Measurements from ENCODE around the gene FAM114A2. TPM values are rescaled to one million over a fixed set of nuclear protein-coding genes. Genes with fewer than 3 reads are reported as not detected.

The FAM114A2 gene
- total RNA-seq, 1 experiment from 2014 or later = 19.8 TPM

- no TSS peak for BruUV-seq (replicated peaks)
- Histone ChIP-seq H3K79me2 (ENCODE audit: insufficient read depth, low read length) (no peaks in the 10 kb centered on the region), H3K4me3 (replicated peaks in 1 of 2; ENCODE audit: low read depth in 1 of 2, low read length in 2 of 2) (no peak overlapping the region), H4K20me1 (ENCODE audit: insufficient read depth) (no peaks in the 10 kb centered on the region), H3K27ac (ENCODE audit: low read depth, low read length) (no peak overlapping the region), H3K4me1 (ENCODE audit: control insufficient read depth in 1 of 2, insufficient read depth in 2 of 2, low read length in 2 of 2) (no peaks in the 10 kb centered on the region), H3K9me2 (ENCODE audit: insufficient read depth) (no peaks in the 10 kb centered on the region), H3K36me3 (ENCODE audit: control insufficient read depth in 1 of 2, insufficient read depth in 2 of 2, low read length in 2 of 2) (no peaks in the 10 kb centered on the region), H3K27me3 (ENCODE audit: insufficient read depth, low read length) (peaks cover 20% of the 10 kb centered on the region; the same call in 1 of the 2 replicates), H3K9me3 (ENCODE audit: control insufficient read depth in 1 of 2, insufficient read depth in 1 of 2, low read depth in 1 of 2, low read length in 2 of 2) (no peaks in the 10 kb centered on the region), H2AFZ (ENCODE audit: low read depth, low read length, poor library complexity, severe bottlenecking) (no peak overlapping the region), H3K4me2 (ENCODE audit: low read length) (no peak overlapping the region), H3K9ac (ENCODE audit: low read length) (no peak overlapping the region)
- TF ChIP-seq EGR1 (IDR thresholded peaks at IDR 0.05; ENCODE audit: low read depth) = no peak
- TF ChIP-seq POLR2AphosphoS5 (IDR thresholded peaks at IDR 0.05; ENCODE audit: low read depth, low read length) = no peak
- TF ChIP-seq CTCF (IDR thresholded peaks at IDR 0.05 in 2 of 3, conservative IDR thresholded peaks at IDR 0.05 in 1 of 3; ENCODE audit: borderline replicate concordance in 1 of 3, insufficient read depth in 1 of 3, low read depth in 2 of 3, low read length in 2 of 3) = no peak
- POLR2A ChIA-PET = no interaction called here
- intact Hi-C loops (cut with micrococcal nuclease) = loop anchor here (5.0 kb wide), 1 partner anchor 492 kb away; no protein-coding TSS in a partner anchor
- ATAC-seq (no peak), DNase-seq (ENCODE audit: low read depth, low spot score) (no peak)
- RAD21 ChIA-PET (ENCODE audit: low non-redundant PET in 1 of 2, low total read pairs in 2 of 2, uncharacterized antibody in 2 of 2, unreplicated experiment in 2 of 2) = no interaction called here
- CTCF ChIA-PET = no interaction called here
Observed at GRCh38 chr5:153970496-153970895, 68.2 kb downstream of the FAM114A2 start.

GRCh38 chr5:153969563-153969895 lies 69.2 kb downstream of the FAM114A2 start:
- Histone ChIP-seq H3K36me3 (ENCODE audit: control insufficient read depth in 1 of 2, insufficient read depth in 2 of 2, low read length in 2 of 2) (no peaks in the 10 kb centered on the region), H3K4me1 (ENCODE audit: control insufficient read depth in 1 of 2, insufficient read depth in 2 of 2, low read length in 2 of 2) (no peaks in the 10 kb centered on the region), H2AFZ (ENCODE audit: low read depth, low read length, poor library complexity, severe bottlenecking) (no peak overlapping the region), H3K4me3 (replicated peaks in 1 of 2; ENCODE audit: low read depth in 1 of 2, low read length in 2 of 2) (no peak overlapping the region), H4K20me1 (ENCODE audit: insufficient read depth) (no peaks in the 10 kb centered on the region), H3K9me2 (ENCODE audit: insufficient read depth) (no peaks in the 10 kb centered on the region), H3K9ac (ENCODE audit: low read length) (no peak overlapping the region), H3K27ac (ENCODE audit: low read depth, low read length) (no peak overlapping the region), H3K27me3 (ENCODE audit: insufficient read depth, low read length) (peaks cover 20% of the 10 kb centered on the region; the same call in 1 of the 2 replicates), H3K4me2 (ENCODE audit: low read length) (no peak overlapping the region), H3K79me2 (ENCODE audit: insufficient read depth, low read length) (no peaks in the 10 kb centered on the region), H3K9me3 (ENCODE audit: control insufficient read depth in 1 of 2, insufficient read depth in 1 of 2, low read depth in 1 of 2, low read length in 2 of 2) (no peaks in the 10 kb centered on the region)
- ATAC-seq (no peak), DNase-seq (ENCODE audit: low read depth, low spot score) (no peak)
- ChIA-PET POLR2A (no interaction called here), RAD21 (ENCODE audit: low non-redundant PET in 1 of 2, low total read pairs in 2 of 2, uncharacterized antibody in 2 of 2, unreplicated experiment in 2 of 2) (no interaction called here), CTCF (no interaction called here)
- TF ChIP-seq CBX3 (IDR thresholded peaks at IDR 0.05; ENCODE audit: low read depth) = no peak
- TF ChIP-seq POLR2A (IDR thresholded peaks at IDR 0.05; ENCODE audit: borderline replicate concordance, extremely low read depth, insufficient read depth, insufficient read length) = no peak
- TF ChIP-seq ATF3 (IDR thresholded peaks at IDR 0.05) = no peak
- no peak for TF ChIP-seq SP1 (IDR thresholded peaks at IDR 0.05; ENCODE audit: low read depth)
- no peak for TF ChIP-seq ZBTB33 (IDR thresholded peaks at IDR 0.05; ENCODE audit: extremely low read depth, insufficient replicate concordance, low read length)
- TF ChIP-seq EZH2 (IDR thresholded peaks at IDR 0.05) = no peak
- no peak for TF ChIP-seq ELF1 (IDR thresholded peaks at IDR 0.05; ENCODE audit: borderline replicate concordance, low read depth)
- TF ChIP-seq SIN3A (IDR thresholded peaks at IDR 0.05; ENCODE audit: low read depth) = no peak
- no peak for TF ChIP-seq POLR2AphosphoS5 (IDR thresholded peaks at IDR 0.05; ENCODE audit: low read depth, low read length)
- no peak for TF ChIP-seq YY1 (IDR thresholded peaks at IDR 0.05; ENCODE audit: extremely low read depth, insufficient replicate concordance, low read depth, low read length)
- no peak for TF ChIP-seq SRF (IDR thresholded peaks at IDR 0.05; ENCODE audit: low read depth)
- TF ChIP-seq EZH2phosphoT487 (IDR thresholded peaks at IDR 0.05; ENCODE audit: borderline replicate concordance) = no peak
- TF ChIP-seq RAD21 (IDR thresholded peaks at IDR 0.05; ENCODE audit: low read depth) = no peak
- TF ChIP-seq ZFX (IDR thresholded peaks at IDR 0.05) = no peak
- intact Hi-C loops (cut with micrococcal nuclease) = loop anchor here (5.0 kb wide), 1 partner anchor 142 kb away; no protein-coding TSS in a partner anchor
- no TSS peak for BruUV-seq (replicated peaks)
